Epithelial cell of proximal tubule (primary cell): Measurements from ENCODE around the gene MED23. TPM values are rescaled to one million over a fixed set of nuclear protein-coding genes. Genes with fewer than 3 reads are reported as not detected.

Source experiments
- DNase-seq: peaks from one replicate; pipeline ENCODE4 v3.0.0-alpha.2; 2011; ENCODE audit warnings: low read depth
- H3K4me3 ChIP-seq: 2 replicates; pipeline ENCODE4 v1.5.1; 2011; ENCODE audit warnings: low read depth, mild to moderate bottlenecking, low read length
- total RNA-seq: library from RNA; depleted of rRNA; stranded (reverse); fragments of >200 nt; gene quantifications from 2 replicates; pipeline ENCODE4 v1.2.3, GENCODE V29; 2015
- TF ChIP-seq, protein P1 (sequence below): conservative IDR thresholded peaks from 2 replicates; pipeline ENCODE4 v1.5.1; 2012; ENCODE audit warnings: low read depth, mild to moderate bottlenecking, low read length

Gene MED23
- total RNA-seq, 1 donor from 2014 or later, result 15.0 TPM

- TF ChIP-seq, protein P1, sequence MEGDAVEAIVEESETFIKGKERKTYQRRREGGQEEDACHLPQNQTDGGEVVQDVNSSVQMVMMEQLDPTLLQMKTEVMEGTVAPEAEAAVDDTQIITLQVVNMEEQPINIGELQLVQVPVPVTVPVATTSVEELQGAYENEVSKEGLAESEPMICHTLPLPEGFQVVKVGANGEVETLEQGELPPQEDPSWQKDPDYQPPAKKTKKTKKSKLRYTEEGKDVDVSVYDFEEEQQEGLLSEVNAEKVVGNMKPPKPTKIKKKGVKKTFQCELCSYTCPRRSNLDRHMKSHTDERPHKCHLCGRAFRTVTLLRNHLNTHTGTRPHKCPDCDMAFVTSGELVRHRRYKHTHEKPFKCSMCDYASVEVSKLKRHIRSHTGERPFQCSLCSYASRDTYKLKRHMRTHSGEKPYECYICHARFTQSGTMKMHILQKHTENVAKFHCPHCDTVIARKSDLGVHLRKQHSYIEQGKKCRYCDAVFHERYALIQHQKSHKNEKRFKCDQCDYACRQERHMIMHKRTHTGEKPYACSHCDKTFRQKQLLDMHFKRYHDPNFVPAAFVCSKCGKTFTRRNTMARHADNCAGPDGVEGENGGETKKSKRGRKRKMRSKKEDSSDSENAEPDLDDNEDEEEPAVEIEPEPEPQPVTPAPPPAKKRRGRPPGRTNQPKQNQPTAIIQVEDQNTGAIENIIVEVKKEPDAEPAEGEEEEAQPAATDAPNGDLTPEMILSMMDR, result no peak
These were observed 103.9 kb downstream of the MED23 start for GRCh38 chr6:131523988-131524673.

More at GRCh38 chr6:131523988-131524673, 103.9 kb downstream of the MED23 start:
- DNase-seq, result no peak
- H3K4me3 ChIP-seq, result no peak overlapping the region

Other genes starting within 250 kb of the MED23 start
- not detected in 2 replicates for gene ARG1, start 55.0 kb downstream of the MED23 start, total RNA-seq
- 0.17 TPM in 1 of 2 replicates, not detected in the other for gene ENPP3, start 9.1 kb upstream of the MED23 start, total RNA-seq
- gene OR2A4, start 73.2 kb upstream of the MED23 start, total RNA-seq, result not detected in 2 replicates
- not detected in 2 replicates for gene CTAGE9, start 82.8 kb upstream of the MED23 start, total RNA-seq
- gene ENPP1, start 179.8 kb upstream of the MED23 start, total RNA-seq, result 2.2 and 3.5 TPM in 2 replicates